HepG2 (cell line): Measurements from ENCODE around the gene NUP93. TPM values are rescaled to one million over a fixed set of nuclear protein-coding genes. Genes with fewer than 3 reads are reported as not detected.

Experiments
- ATAC-seq: fragments of 200-7000 bp; cut with Tn5 transposase; 3 replicates; pipeline ENCODE4 v1.9.1; 2020; ENCODE audit warnings: mild to moderate bottlenecking, moderate library complexity
- BruUV-seq: library from RNA; stranded (reverse); fragments of 400-500 nt; replicated peaks from 2 replicates; lab custom pipeline; 2021; lab: Mats Ljungman, UMichigan
- CTCF ChIA-PET: fragments of 300-600 bp; formaldehyde crosslinking; extraction: SDS; loops from one replicate; lab custom pipeline; 2021; ENCODE audit warnings: low total read pairs, inconsistent platforms, low intra/inter-chr PET ratio; lab: Yijun Ruan, JAX
- POLR2A ChIA-PET: fragments of 350-600 bp; sonication (Branson Sonifier 250); formaldehyde crosslinking; loops from one replicate; lab custom pipeline; 2020; ENCODE audit warnings: antibody characterized with exemption, inconsistent platforms; lab: Yijun Ruan, JAX
- DNase-seq: peaks from one replicate; pipeline ENCODE4 v3.0.0-alpha.2; 2015; ENCODE audit warnings: low spot score
- FAIRE-seq: peaks from 3 replicates; lab custom pipeline; 2011; peaks lifted over from hg19 to GRCh38; lab: Jason Lieb, UNC
- H2AFZ ChIP-seq: one replicate; pipeline ENCODE4 v1.6.1; 2011; ENCODE audit warnings: low read length, inconsistent platforms
- H3K27ac ChIP-seq: fragments of 300-600 bp; 3 replicates; pipeline ENCODE4 v1.8.0; 2011; ENCODE audit warnings: mixed run types, mild to moderate bottlenecking, mixed read lengths, low read length, inconsistent platforms; ENCODE audit not compliant: insufficient read depth; ENCODE audit errors: extremely low read length
- H3K27me3 ChIP-seq, 2 experiments: fragments of 200-600 bp in 1 of 2; 2 replicates in 1 of 2; 3 replicates in 1 of 2; pipeline versions ENCODE4 v1.6.0 to v1.8.0; 2011; ENCODE audit warnings: low read length in 2 of 2, mild to moderate bottlenecking in 2 of 2, moderate library complexity in 2 of 2, inconsistent platforms in 1 of 2; ENCODE audit not compliant: insufficient read depth in 2 of 2, control insufficient read depth in 1 of 2
- H3K36me3 ChIP-seq, 2 experiments: fragments of 200-600 bp in 1 of 2; replicated peaks in 1 of 2; 2 replicates in 1 of 2; 3 replicates in 1 of 2; pipeline versions ENCODE4 v1.5.1 to v1.8.0; 2011; ENCODE audit warnings: low read length in 2 of 2, inconsistent platforms in 1 of 2; ENCODE audit not compliant: insufficient read depth in 2 of 2, control insufficient read depth in 1 of 2
- H3K4me1 ChIP-seq: 2 replicates; pipeline ENCODE4 v1.5.1; 2012; ENCODE audit warnings: low read length, inconsistent platforms; ENCODE audit not compliant: insufficient read depth
- H3K4me2 ChIP-seq: 2 replicates; pipeline ENCODE4 v1.6.0; 2011; ENCODE audit warnings: low read depth, low read length, inconsistent platforms
- H3K4me3 ChIP-seq, 3 experiments: fragments of 200-600 bp in 1 of 3; sonication (generic), shearing (Covaris generic) in 1 of 3; replicated peaks in 1 of 3; 2 replicates each; pipeline ENCODE4 v1.5.1; 2011 to 2016; ENCODE audit warnings: low read length in 3 of 3, inconsistent platforms in 2 of 3, low read depth in 2 of 3, mild to moderate bottlenecking in 2 of 3, control low read depth in 1 of 3, mixed read lengths in 1 of 3; ENCODE audit not compliant: insufficient read depth in 1 of 3
- H3K79me2 ChIP-seq: one replicate; pipeline ENCODE4 v1.6.1; 2011; ENCODE audit warnings: low read length, inconsistent platforms; ENCODE audit not compliant: insufficient read depth
- H3K9ac ChIP-seq: 2 replicates; pipeline ENCODE4 v1.6.0; 2011; ENCODE audit warnings: mild to moderate bottlenecking, low read depth, low read length, inconsistent platforms; ENCODE audit not compliant: insufficient read depth
- H3K9me3 ChIP-seq: 2 replicates; pipeline ENCODE4 v1.5.1; 2012; ENCODE audit warnings: mild to moderate bottlenecking, low read length
- H4K20me1 ChIP-seq: 2 replicates; pipeline ENCODE4 v1.6.0; 2011; ENCODE audit warnings: inconsistent platforms, mild to moderate bottlenecking, low read length, moderate library complexity; ENCODE audit not compliant: insufficient read depth
- ARID3A ChIP-seq: IDR thresholded peaks from 2 replicates; pipeline ENCODE4 v1.6.1; 2012; ENCODE audit warnings: low read depth, low read length, improper control_type of control experiment
- EZH2 ChIP-seq: conservative IDR thresholded peaks from 2 replicates; pipeline ENCODE4 v1.6.1; 2012; ENCODE audit warnings: mild to moderate bottlenecking, low read depth, low read length, moderate library complexity
- HNRNPUL1 ChIP-seq: fragments of 200-400 bp; formaldehyde crosslinking; IDR thresholded peaks from 2 replicates; pipeline ENCODE4 v1.6.1; 2017; ENCODE audit warnings: low read depth, mild to moderate bottlenecking, low read length, moderate library complexity
- PRDM4 ChIP-seq: sonication (generic); formaldehyde crosslinking; IDR thresholded peaks from 2 replicates; pipeline ENCODE4 v1.9.0; 2021; ENCODE audit warnings: missing genetic modification reagents, borderline replicate concordance
- RAD21 ChIP-seq: fragments of 450-650 bp; formaldehyde crosslinking; IDR thresholded peaks from 2 replicates; pipeline ENCODE4 v1.5.0; 2020; ENCODE audit warnings: mild to moderate bottlenecking
- SMC3 ChIP-seq: IDR thresholded peaks from 2 replicates; pipeline ENCODE4 v1.6.1; 2011; ENCODE audit warnings: low read length, improper control_type of control experiment
- STAG1 ChIP-seq: sonication (generic); formaldehyde crosslinking; IDR thresholded peaks from 2 replicates; pipeline ENCODE4 v1.4.0; 2020; ENCODE audit warnings: missing genetic modification reagents
- ZNF207 ChIP-seq: fragments of 450-650 bp; IDR thresholded peaks from 2 replicates; pipeline ENCODE4 v1.6.1; 2016; ENCODE audit warnings: antibody characterized with exemption, borderline replicate concordance
- ZNF235 ChIP-seq: sonication (generic); formaldehyde crosslinking; IDR thresholded peaks from 2 replicates; pipeline ENCODE4 v1.8.1; 2023; ENCODE audit warnings: mild to moderate bottlenecking, missing genetic modification reagents, borderline replicate concordance
- WGBS: methylation state at CpG from one replicate; pipeline ENCODE4 v1.1.6; 2017; ENCODE audit warnings: low lambda C conversion rate; 5-methylcytosine and 5-hydroxymethylcytosine counted together
- in situ Hi-C: cut with HindIII; loops from 2 replicates; pipeline ENCODE4 v1.10.0; 2017; ENCODE audit warnings: low pct_unique_long_range_greater_than_20kb; ENCODE audit not compliant: extremely low pct_ligation_motif_present
- intact Hi-C: fragments of 100-400 bp; cut with micrococcal nuclease; formaldehyde crosslinking; loops from one replicate; pipeline ENCODE4 v1.10.0; 2022; ENCODE audit not compliant: unreplicated experiment
- polyA plus RNA-seq, 8 experiments: library from polyadenylated mRNA; depleted of rRNA in 3 of 8; stranded (reverse) in 7 of 8; unstranded in 1 of 8; fragments of >200 nt; fragmentation: Illumina TruSeq in 4 of 8; extraction: Trizol in 4 of 8; gene quantifications; 2 replicates each; pipeline versions ENCODE4 v1.2.1 to v1.2.3, GENCODE V29; 2011 to 2016; ENCODE audit warnings: low read depth in 4 of 8, missing spikeins in 1 of 8, mixed read lengths in 1 of 8; ENCODE audit not compliant: insufficient read depth in 1 of 8
- total RNA-seq, 5 experiments: library from RNA; depleted of rRNA; stranded (reverse); fragments of >200 nt; fragmentation: Illumina TruSeq; extraction: Trizol; gene quantifications; 2 replicates each; pipeline ENCODE4 v1.2.3, GENCODE V29; 2016; ENCODE audit warnings: low read depth in 1 of 5
- TF ChIP-seq, protein P1 (sequence below): sonication (generic); formaldehyde crosslinking; IDR thresholded peaks from 2 replicates; pipeline ENCODE4 v1.5.0; 2020; ENCODE audit warnings: mild to moderate bottlenecking, missing genetic modification reagents, moderate library complexity
- TF ChIP-seq, protein P2 (sequence below): sonication (generic); formaldehyde crosslinking; IDR thresholded peaks from 2 replicates; pipeline ENCODE4 v1.4.0; 2020; ENCODE audit warnings: missing genetic modification reagents, borderline replicate concordance

Gene NUP93
- total and polyA plus RNA-seq, 2 of the 13 experiments (the other 11 are each of a cell fraction or from before 2014, with no cell fraction given) = 58.5 to 140 TPM

GRCh38 chr16:56823081-56823733 is 93.3 kb downstream of the NUP93 start (continued):
- TF ChIP-seq ZNF235 = no peak

GRCh38 chr16:56824331-56824730 is 94.4 kb downstream of the NUP93 start:
- BruUV-seq = no TSS peak
- Histone ChIP-seq H3K27me3 (no peaks in the 10 kb centered on the region), H3K27ac (no peak overlapping the region), H3K9me3 (no peaks in the 10 kb centered on the region), H3K4me2 (no peak overlapping the region), H3K9ac (no peak overlapping the region), H3K36me3 (peaks cover 14 to 65% of the 10 kb centered on the region in 2 experiments), H2AFZ (no peak overlapping the region), H4K20me1 (no peaks in the 10 kb centered on the region), H3K4me3 (no peak overlapping the region), H3K79me2 (no peaks in the 10 kb centered on the region), H3K4me1 (no peaks in the 10 kb centered on the region)
- ChIA-PET POLR2A (no interaction called here), CTCF (no interaction called here)
- ATAC-seq (peak; percentile 94), DNase-seq (peak; percentile 53), FAIRE-seq (no peak)
- in situ Hi-C loops (no loop called here), intact Hi-C loops (no loop called here)
- WGBS = 86% methylated on average over 3 of the region's 3 CpGs
- no peak for TF ChIP-seq ZNF207
- TF ChIP-seq EZH2 = no peak
- peak; percentile 32; the same call in 1 of the 2 replicates for TF ChIP-seq SMC3
- no peak for TF ChIP-seq PRDM4 (CRISPR knock-in tag)
- 0 out of 2 replicates have a peak, but pooled peaks have one; percentile 10 for TF ChIP-seq ARID3A
- TF ChIP-seq, protein P1, sequence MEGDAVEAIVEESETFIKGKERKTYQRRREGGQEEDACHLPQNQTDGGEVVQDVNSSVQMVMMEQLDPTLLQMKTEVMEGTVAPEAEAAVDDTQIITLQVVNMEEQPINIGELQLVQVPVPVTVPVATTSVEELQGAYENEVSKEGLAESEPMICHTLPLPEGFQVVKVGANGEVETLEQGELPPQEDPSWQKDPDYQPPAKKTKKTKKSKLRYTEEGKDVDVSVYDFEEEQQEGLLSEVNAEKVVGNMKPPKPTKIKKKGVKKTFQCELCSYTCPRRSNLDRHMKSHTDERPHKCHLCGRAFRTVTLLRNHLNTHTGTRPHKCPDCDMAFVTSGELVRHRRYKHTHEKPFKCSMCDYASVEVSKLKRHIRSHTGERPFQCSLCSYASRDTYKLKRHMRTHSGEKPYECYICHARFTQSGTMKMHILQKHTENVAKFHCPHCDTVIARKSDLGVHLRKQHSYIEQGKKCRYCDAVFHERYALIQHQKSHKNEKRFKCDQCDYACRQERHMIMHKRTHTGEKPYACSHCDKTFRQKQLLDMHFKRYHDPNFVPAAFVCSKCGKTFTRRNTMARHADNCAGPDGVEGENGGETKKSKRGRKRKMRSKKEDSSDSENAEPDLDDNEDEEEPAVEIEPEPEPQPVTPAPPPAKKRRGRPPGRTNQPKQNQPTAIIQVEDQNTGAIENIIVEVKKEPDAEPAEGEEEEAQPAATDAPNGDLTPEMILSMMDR (CRISPR knock-in tag) = peak; percentile 39
- TF ChIP-seq RAD21 (CRISPR knock-in tag) = 0 out of 2 replicates have a peak, but pooled peaks have one; percentile 28
- TF ChIP-seq HNRNPUL1 = no peak
- TF ChIP-seq, protein P2, sequence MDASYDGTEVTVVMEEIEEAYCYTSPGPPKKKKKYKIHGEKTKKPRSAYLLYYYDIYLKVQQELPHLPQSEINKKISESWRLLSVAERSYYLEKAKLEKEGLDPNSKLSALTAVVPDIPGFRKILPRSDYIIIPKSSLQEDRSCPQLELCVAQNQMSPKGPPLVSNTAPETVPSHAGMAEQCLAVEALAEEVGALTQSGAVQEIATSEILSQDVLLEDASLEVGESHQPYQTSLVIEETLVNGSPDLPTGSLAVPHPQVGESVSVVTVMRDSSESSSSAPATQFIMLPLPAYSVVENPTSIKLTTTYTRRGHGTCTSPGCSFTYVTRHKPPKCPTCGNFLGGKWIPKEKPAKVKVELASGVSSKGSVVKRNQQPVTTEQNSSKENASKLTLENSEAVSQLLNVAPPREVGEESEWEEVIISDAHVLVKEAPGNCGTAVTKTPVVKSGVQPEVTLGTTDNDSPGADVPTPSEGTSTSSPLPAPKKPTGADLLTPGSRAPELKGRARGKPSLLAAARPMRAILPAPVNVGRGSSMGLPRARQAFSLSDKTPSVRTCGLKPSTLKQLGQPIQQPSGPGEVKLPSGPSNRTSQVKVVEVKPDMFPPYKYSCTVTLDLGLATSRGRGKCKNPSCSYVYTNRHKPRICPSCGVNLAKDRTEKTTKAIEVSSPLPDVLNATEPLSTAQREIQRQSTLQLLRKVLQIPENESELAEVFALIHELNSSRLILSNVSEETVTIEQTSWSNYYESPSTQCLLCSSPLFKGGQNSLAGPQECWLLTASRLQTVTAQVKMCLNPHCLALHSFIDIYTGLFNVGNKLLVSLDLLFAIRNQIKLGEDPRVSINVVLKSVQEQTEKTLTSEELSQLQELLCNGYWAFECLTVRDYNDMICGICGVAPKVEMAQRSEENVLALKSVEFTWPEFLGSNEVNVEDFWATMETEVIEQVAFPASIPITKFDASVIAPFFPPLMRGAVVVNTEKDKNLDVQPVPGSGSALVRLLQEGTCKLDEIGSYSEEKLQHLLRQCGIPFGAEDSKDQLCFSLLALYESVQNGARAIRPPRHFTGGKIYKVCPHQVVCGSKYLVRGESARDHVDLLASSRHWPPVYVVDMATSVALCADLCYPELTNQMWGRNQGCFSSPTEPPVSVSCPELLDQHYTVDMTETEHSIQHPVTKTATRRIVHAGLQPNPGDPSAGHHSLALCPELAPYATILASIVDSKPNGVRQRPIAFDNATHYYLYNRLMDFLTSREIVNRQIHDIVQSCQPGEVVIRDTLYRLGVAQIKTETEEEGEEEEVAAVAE (CRISPR knock-in tag) = no peak
- TF ChIP-seq STAG1 (CRISPR knock-in tag) = peak; percentile 53
